Measurements from ENCODE around the gene CCDC171.

The CCDC171 gene

DNA sequence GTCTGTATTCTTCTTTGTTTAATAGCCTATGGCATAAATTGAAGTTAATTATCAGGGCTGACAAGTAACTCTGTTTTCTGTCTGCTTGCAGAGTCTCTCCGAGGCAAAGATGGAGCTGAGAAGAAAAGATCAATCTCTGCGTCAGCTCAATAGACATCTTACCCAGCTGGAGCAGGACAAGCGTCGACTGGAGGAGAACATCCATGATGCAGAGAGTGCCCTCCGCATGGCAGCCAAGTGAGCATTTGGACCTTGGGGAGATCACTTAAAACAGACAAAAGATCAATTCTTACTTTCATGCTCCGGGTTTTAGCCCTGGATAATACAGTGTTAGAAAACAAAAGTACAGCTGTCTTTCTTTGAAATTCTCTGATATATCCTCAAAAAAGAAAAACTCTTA is 293.8 kb downstream of the CCDC171 start:
- no peak overlapping the region for H3K27ac ChIP-seq (ENCODE audit: insufficient read depth, low read depth, low read length, poor library complexity, severe bottlenecking)
- H3K9me3 ChIP-seq (ENCODE audit: control insufficient read depth, low read length), result no peaks in the 10 kb centered on the region
- no peaks in the 10 kb centered on the region for H3K4me1 ChIP-seq (ENCODE audit: control insufficient read depth, insufficient read depth, low read length)
- H3K36me3 ChIP-seq (ENCODE audit: control insufficient read depth, insufficient read depth, low read length), result no peaks in the 10 kb centered on the region
- WGBS, 2 experiments, result 81 to 86% methylated on average over 6 of the region's 6 CpGs
- no peak overlapping the region for H3K4me3 ChIP-seq (ENCODE audit: insufficient read depth, low read depth, low read length)
- no peaks in the 10 kb centered on the region for H3K27me3 ChIP-seq (ENCODE audit: control insufficient read depth, insufficient read depth, low read length, poor library complexity, severe bottlenecking)

DNA sequence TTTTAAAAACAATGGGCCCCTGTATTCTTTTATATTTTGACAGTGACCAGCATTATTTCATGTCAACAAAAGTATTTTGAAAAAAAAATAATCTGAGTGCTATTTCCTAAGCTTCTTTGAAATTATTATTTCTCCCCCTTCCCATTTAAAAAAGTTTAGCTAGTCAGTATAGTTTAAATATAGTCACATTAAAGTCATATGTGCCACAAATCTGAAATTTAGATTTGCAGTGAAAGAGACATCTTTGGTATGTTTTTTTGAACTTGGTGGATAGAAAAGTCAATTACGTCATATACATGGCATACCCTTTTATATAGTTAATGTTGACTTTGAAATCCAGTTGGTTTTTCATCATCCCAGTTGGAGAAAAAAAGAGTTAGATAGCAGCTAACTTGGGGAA is 297.0 kb downstream of the CCDC171 start:
- Histone ChIP-seq H3K27me3 (ENCODE audit: control insufficient read depth, insufficient read depth, low read length, poor library complexity, severe bottlenecking) (no peaks in the 10 kb centered on the region), H3K4me3 (ENCODE audit: insufficient read depth, low read depth, low read length) (no peak overlapping the region), H3K4me1 (ENCODE audit: control insufficient read depth, insufficient read depth, low read length) (no peaks in the 10 kb centered on the region), H3K9me3 (ENCODE audit: control insufficient read depth, low read length) (no peaks in the 10 kb centered on the region), H3K36me3 (ENCODE audit: control insufficient read depth, insufficient read depth, low read length) (no peaks in the 10 kb centered on the region), H3K27ac (ENCODE audit: insufficient read depth, low read depth, low read length, poor library complexity, severe bottlenecking) (no peak overlapping the region)
- WGBS, 2 experiments, result 88% methylated on average over 1 of the region's 1 CpG; no CpG with 5 or more reads in 1 of the 2 experiments

DNA sequence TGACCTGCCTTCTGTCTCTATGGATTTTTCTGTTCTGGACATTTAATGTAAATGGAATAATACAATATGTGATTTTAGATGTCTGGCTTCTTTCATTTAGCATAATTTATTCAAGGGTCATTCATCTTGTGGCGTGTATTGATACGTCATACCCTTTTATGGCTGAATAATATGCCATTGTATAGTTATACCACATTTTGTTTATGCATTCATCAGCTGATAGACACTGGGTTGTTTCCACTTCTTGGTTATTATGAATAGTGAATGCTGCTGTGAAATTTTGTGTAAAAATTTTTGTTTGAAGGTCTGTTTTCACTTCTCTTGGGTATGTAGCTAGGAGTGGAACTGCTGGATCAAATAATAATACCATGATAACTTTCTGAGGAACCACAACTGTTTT is 298.9 kb downstream of the CCDC171 start:
- 94 to 100% methylated on average over 1 to 2 of the region's 2 CpGs for WGBS, 2 experiments
- Histone ChIP-seq H3K9me3 (ENCODE audit: control insufficient read depth, low read length) (no peaks in the 10 kb centered on the region), H3K27me3 (ENCODE audit: control insufficient read depth, insufficient read depth, low read length, poor library complexity, severe bottlenecking) (no peaks in the 10 kb centered on the region), H3K4me3 (ENCODE audit: insufficient read depth, low read depth, low read length) (no peak overlapping the region), H3K27ac (ENCODE audit: insufficient read depth, low read depth, low read length, poor library complexity, severe bottlenecking) (no peak overlapping the region), H3K36me3 (ENCODE audit: control insufficient read depth, insufficient read depth, low read length) (no peaks in the 10 kb centered on the region), H3K4me1 (ENCODE audit: control insufficient read depth, insufficient read depth, low read length) (no peaks in the 10 kb centered on the region)

GRCh38 chr9:15856591-15856990 is 303.7 kb downstream of the CCDC171 start:
- H3K4me1 ChIP-seq (ENCODE audit: control insufficient read depth, insufficient read depth, low read length), result no peaks in the 10 kb centered on the region
- H3K36me3 ChIP-seq (ENCODE audit: control insufficient read depth, insufficient read depth, low read length), result no peaks in the 10 kb centered on the region
- no peaks in the 10 kb centered on the region for H3K27me3 ChIP-seq (ENCODE audit: control insufficient read depth, insufficient read depth, low read length, poor library complexity, severe bottlenecking)
- H3K4me3 ChIP-seq (ENCODE audit: insufficient read depth, low read depth, low read length), result no peak overlapping the region
- H3K27ac ChIP-seq (ENCODE audit: insufficient read depth, low read depth, low read length, poor library complexity, severe bottlenecking), result no peak overlapping the region
- H3K9me3 ChIP-seq (ENCODE audit: control insufficient read depth, low read length), result no peaks in the 10 kb centered on the region

DNA sequence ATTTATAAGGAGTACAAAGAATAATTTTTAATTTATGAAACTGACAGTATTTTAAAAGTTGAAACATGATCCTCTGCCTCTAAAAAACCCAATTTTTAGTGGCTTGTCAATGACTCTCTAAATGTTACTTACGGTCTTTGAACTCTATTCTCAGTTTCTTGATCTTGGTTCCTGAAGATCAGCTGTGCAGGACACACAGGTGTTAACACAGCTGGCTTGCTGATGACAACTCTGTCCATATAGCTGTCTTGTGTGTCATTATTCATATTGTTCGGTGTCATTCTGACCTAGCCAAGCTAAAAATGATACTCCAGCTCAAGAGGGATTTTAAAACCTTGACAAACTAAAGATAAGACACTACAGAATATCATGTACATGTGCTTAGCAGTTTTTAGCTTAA is 314.5 kb downstream of the CCDC171 start:
- Histone ChIP-seq H3K4me1 (ENCODE audit: control insufficient read depth, insufficient read depth, low read length) (no peaks in the 10 kb centered on the region), H3K36me3 (ENCODE audit: control insufficient read depth, insufficient read depth, low read length) (no peaks in the 10 kb centered on the region), H3K9me3 (ENCODE audit: control insufficient read depth, low read length) (no peaks in the 10 kb centered on the region), H3K27me3 (ENCODE audit: control insufficient read depth, insufficient read depth, low read length, poor library complexity, severe bottlenecking) (no peaks in the 10 kb centered on the region), H3K4me3 (ENCODE audit: insufficient read depth, low read depth, low read length) (no peak overlapping the region), H3K27ac (ENCODE audit: insufficient read depth, low read depth, low read length, poor library complexity, severe bottlenecking) (no peak overlapping the region)
- 92 to 93% methylated on average over 2 of the region's 2 CpGs for WGBS, 2 experiments

DNA sequence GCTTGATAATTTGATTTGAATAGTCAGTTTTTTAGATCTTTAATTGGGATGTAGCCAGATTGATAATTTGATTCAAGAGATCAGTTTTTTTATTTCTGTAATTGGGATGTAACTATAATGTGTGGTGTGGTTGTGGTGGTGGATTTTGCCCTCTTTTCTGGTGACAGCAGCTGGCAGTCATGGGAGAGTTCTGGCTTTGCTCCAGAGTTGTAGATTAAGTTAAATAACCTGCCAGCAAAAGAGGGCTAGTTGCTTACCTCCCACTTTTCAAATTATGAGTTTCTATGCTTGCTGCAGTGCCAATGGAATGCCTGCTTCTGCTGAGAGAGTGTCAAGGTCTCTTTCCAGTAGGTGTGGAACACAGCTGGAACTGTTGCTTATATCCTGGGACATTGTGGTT is 315.1 kb downstream of the CCDC171 start:
- Histone ChIP-seq H3K27ac (ENCODE audit: insufficient read depth, low read depth, low read length, poor library complexity, severe bottlenecking) (no peak overlapping the region), H3K27me3 (ENCODE audit: control insufficient read depth, insufficient read depth, low read length, poor library complexity, severe bottlenecking) (no peaks in the 10 kb centered on the region), H3K9me3 (ENCODE audit: control insufficient read depth, low read length) (no peaks in the 10 kb centered on the region), H3K4me3 (ENCODE audit: insufficient read depth, low read depth, low read length) (no peak overlapping the region), H3K36me3 (ENCODE audit: control insufficient read depth, insufficient read depth, low read length) (no peaks in the 10 kb centered on the region), H3K4me1 (ENCODE audit: control insufficient read depth, insufficient read depth, low read length) (no peaks in the 10 kb centered on the region)

DNA sequence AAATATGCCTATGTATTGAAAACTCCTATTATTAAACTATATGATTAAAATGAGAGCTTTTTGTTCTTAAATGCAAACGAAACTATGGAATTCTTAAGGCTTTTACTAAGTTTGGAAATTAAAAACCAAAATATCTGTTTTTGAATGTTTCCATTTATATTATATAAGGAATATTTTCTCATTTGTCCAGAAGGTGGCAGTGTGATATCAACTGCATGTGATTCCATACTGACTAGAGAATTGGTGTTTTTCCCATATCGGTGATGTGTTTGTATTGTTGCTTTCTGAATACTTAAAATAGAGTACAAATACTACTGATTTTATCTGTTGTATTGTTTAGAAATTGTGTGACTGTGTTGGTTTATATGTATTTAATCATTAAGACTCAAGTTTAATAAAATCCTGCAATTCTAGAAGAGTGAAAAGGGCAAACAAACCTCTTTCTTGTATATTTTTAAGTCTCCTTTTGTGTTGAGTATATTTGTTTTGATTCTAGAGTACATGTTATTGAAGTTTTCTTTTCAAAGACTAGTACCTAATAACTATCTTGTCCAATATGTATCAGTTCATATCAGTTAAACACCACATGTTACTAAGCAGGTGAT is 320.8 kb downstream of the CCDC171 start:
- Histone ChIP-seq H3K27me3 (ENCODE audit: control insufficient read depth, insufficient read depth, low read length, poor library complexity, severe bottlenecking) (no peaks in the 10 kb centered on the region), H3K36me3 (ENCODE audit: control insufficient read depth, insufficient read depth, low read length) (no peaks in the 10 kb centered on the region), H3K27ac (ENCODE audit: insufficient read depth, low read depth, low read length, poor library complexity, severe bottlenecking) (no peak overlapping the region), H3K4me1 (ENCODE audit: control insufficient read depth, insufficient read depth, low read length) (no peaks in the 10 kb centered on the region), H3K9me3 (ENCODE audit: control insufficient read depth, low read length) (no peaks in the 10 kb centered on the region), H3K4me3 (ENCODE audit: insufficient read depth, low read depth, low read length) (no peak overlapping the region)
- whole genome bisulfite sequencing, 2 experiments, result 17% methylated on average over 2 of the region's 2 CpGs; no CpG with 5 or more reads in 1 of the 2 experiments

DNA sequence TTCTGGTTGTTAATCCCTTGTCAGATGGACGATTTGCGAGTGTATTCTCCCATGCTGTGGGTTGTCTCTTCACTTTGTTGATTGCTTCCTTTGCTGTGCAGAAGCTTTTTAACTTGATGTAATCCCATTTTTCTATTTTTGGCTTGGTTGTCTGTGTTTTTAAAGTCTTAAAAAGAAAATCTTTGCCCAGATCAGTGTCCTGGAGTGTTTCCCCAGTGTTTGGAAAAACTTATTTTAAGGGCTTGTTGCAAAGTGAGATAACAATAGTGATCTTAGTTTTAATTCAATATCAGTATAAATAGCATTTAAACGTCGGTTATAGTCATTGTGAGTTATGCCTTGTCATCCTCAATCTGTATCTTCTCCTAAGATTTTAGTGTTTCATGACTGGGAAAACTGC is 329.5 kb downstream of the CCDC171 start:
- H3K27ac ChIP-seq (ENCODE audit: insufficient read depth, low read depth, low read length, poor library complexity, severe bottlenecking), result no peak overlapping the region
- no peak overlapping the region for H3K4me3 ChIP-seq (ENCODE audit: insufficient read depth, low read depth, low read length)
- no peaks in the 10 kb centered on the region for H3K4me1 ChIP-seq (ENCODE audit: control insufficient read depth, insufficient read depth, low read length)
- no peaks in the 10 kb centered on the region for H3K9me3 ChIP-seq (ENCODE audit: control insufficient read depth, low read length)
- WGBS, 2 experiments, result 69 to 90% methylated on average over 2 to 4 of the region's 4 CpGs
- no peaks in the 10 kb centered on the region for H3K27me3 ChIP-seq (ENCODE audit: control insufficient read depth, insufficient read depth, low read length, poor library complexity, severe bottlenecking)
- H3K36me3 ChIP-seq (ENCODE audit: control insufficient read depth, insufficient read depth, low read length), result no peaks in the 10 kb centered on the region

- Histone ChIP-seq H3K9me3 (ENCODE audit: control insufficient read depth, low read length) (no peaks in the 10 kb centered on the region), H3K36me3 (ENCODE audit: control insufficient read depth, insufficient read depth, low read length) (no peaks in the 10 kb centered on the region)
- 65 to 83% methylated on average over 1 to 2 of the region's 3 CpGs for WGBS, 2 experiments
Observed at GRCh38 chr9:15882883-15883282, 330.0 kb downstream of the CCDC171 start.

DNA sequence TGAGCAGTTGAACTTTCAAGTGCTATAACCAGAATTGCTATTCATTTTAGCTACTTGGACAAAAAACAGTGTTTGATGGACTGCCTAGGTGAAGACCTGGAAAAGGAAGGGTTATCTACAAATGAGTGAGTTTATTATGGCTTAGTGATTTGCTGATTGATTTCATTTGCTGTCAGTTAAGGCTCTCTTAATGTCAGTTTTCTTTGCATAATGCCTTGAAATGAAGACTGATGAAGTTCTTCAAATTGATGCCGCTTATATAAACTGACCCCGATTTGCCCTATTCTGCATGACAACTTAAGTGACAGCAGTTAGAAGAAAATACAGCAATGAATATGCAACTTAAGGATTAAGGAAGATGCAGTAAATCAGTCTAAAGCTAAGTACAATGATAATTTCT is 332.6 kb downstream of the CCDC171 start:
- Histone ChIP-seq H3K27me3 (ENCODE audit: control insufficient read depth, insufficient read depth, low read length, poor library complexity, severe bottlenecking) (no peaks in the 10 kb centered on the region), H3K27ac (ENCODE audit: insufficient read depth, low read depth, low read length, poor library complexity, severe bottlenecking) (no peak overlapping the region), H3K9me3 (ENCODE audit: control insufficient read depth, low read length) (no peaks in the 10 kb centered on the region), H3K36me3 (ENCODE audit: control insufficient read depth, insufficient read depth, low read length) (no peaks in the 10 kb centered on the region), H3K4me3 (ENCODE audit: insufficient read depth, low read depth, low read length) (no peak overlapping the region), H3K4me1 (ENCODE audit: control insufficient read depth, insufficient read depth, low read length) (no peaks in the 10 kb centered on the region)
- WGBS, 2 experiments, result 92 to 97% methylated on average over 2 of the region's 2 CpGs

More at GRCh38 chr9:15882883-15883282, 330.0 kb downstream of the CCDC171 start:
- H3K4me3 ChIP-seq (ENCODE audit: insufficient read depth, low read depth, low read length), result no peak overlapping the region
- H3K27me3 ChIP-seq (ENCODE audit: control insufficient read depth, insufficient read depth, low read length, poor library complexity, severe bottlenecking), result no peaks in the 10 kb centered on the region
- no peak overlapping the region for H3K27ac ChIP-seq (ENCODE audit: insufficient read depth, low read depth, low read length, poor library complexity, severe bottlenecking)
- H3K4me1 ChIP-seq (ENCODE audit: control insufficient read depth, insufficient read depth, low read length), result no peaks in the 10 kb centered on the region

GRCh38 chr9:15889555-15889954 is 336.7 kb downstream of the CCDC171 start:
- Histone ChIP-seq H3K36me3 (ENCODE audit: control insufficient read depth, insufficient read depth, low read length) (no peaks in the 10 kb centered on the region), H3K4me1 (ENCODE audit: control insufficient read depth, insufficient read depth, low read length) (no peaks in the 10 kb centered on the region), H3K9me3 (ENCODE audit: control insufficient read depth, low read length) (no peaks in the 10 kb centered on the region), H3K27me3 (ENCODE audit: control insufficient read depth, insufficient read depth, low read length, poor library complexity, severe bottlenecking) (no peaks in the 10 kb centered on the region), H3K4me3 (ENCODE audit: insufficient read depth, low read depth, low read length) (no peak overlapping the region), H3K27ac (ENCODE audit: insufficient read depth, low read depth, low read length, poor library complexity, severe bottlenecking) (no peak overlapping the region)
- WGBS, 2 experiments, result 100% methylated on average over 1 of the region's 1 CpG

Data from ectodermal cell (in vitro differentiated cells).